Measurements from ENCODE around the gene SREBF2.
"Not testable (repeated sequence)": the region's sequence is repeated elsewhere in the genome, so short reads cannot be mapped to it uniquely, and the experiment has no call there.

SREBF2 gene

DNA sequence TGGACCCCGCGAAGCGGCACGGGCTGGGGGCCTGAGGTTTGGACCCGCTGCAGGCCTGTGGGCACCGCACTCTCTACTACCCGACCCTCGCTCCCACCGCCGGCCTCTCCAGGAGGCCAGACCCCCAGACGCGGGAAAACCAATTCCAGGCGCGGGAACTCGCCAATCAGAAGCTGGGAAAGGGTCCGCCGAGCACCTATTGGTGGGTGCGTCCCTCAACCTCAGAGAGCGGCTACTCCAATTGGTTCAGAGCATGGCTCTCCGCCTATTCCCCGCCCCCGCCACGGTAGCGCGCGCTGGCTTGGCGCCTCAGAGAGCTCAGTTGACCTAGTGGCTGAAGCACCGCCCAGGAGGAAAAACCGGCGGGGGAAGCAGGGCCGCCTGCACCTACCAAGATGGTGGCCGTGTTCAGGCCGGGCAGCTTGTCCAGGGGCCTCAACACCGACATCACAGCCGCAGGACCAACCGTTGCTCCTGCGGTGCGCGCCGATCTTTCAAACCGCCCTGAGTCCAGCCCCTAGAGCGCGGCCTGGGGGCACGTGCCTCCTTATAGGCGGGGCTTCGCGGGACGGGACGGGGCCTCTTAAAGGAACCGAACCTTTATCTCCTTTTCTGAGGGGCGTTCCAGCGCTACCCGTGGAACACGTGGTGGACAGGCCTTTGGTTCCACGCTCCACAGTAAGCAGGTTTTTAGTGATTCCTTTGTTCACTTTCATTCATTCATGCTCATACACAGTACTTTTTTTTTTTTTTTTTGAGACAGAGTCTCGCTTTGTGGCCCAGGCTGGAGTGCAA, 113.9 kb downstream of the SREBF2 start, which contains the start of gene CENPM:
Gene CENPM, minus strand, starts transcription at position 524 of the 795 bp plus-strand sequence. Its CDS starts 76 bp downstream, at position 448.
- DNase-seq (ENCODE audit: insufficient read length, low spot score) = peak; percentile 70
- no peak; the same call in 1 of the 2 replicates for TF ChIP-seq POLR2A (IDR thresholded peaks at IDR 0.05; ENCODE audit: low read depth, low read length)
- peak; percentile 84 for FAIRE-seq

DNA sequence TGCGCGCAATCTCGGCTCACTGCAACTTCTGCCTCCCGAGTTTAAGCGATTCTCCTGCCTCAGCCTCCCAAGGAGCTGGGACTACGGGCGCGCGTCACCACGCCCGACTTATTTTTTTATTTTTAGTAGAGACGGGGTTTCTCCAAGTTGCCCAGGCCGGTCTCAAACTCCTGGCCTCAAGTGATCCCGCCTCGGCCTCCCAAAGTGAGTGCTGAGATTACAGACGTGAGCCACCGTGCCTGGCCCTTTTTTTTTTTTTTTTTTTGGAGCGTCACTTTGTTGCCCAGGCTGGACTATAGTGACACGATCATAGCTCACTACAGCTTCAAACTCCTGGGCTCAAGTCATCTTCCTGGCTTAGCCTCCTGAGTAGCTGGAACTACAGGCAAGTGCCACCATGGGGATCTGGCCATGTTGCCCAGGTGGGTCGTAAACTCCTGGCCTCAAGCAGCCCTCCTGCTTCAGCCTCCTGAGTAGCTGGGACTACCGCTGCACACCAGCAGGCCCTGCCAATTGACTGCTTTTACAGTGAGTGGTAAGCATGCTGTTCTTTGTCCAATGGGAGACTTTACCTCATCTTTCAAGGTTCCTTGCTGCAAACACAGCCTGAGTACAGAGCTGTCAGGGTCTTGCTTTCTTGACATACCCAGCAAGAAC, 114.6 kb downstream of the SREBF2 start:
- FAIRE-seq (no peak), DNase-seq (ENCODE audit: insufficient read length, low spot score) (no peak)
- TF ChIP-seq POLR2A (IDR thresholded peaks at IDR 0.05; ENCODE audit: low read depth, low read length) = no peak

DNA sequence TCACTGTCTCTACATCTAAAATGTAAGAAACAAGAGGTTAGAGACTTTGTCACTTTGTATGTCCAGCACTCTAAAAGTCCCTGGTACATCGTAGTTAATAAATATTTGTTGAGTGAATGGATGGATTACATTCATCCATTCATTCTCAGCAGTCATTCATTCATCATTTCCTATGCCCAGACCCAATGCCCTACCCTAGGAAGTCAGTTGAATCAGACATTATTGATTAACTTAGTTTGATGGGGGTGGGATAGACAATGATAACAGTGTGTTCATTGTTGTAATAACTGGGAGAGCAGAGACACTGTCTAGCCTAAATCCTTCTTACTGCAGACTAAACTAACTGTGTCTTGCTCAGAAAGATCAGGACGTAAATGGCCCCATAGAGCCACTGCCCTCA, 115.2 kb downstream of the SREBF2 start:
- no peak for DNase-seq (ENCODE audit: insufficient read length, low spot score)
- no peak for TF ChIP-seq POLR2A (IDR thresholded peaks at IDR 0.05; ENCODE audit: low read depth, low read length)
- no peak for FAIRE-seq

DNA sequence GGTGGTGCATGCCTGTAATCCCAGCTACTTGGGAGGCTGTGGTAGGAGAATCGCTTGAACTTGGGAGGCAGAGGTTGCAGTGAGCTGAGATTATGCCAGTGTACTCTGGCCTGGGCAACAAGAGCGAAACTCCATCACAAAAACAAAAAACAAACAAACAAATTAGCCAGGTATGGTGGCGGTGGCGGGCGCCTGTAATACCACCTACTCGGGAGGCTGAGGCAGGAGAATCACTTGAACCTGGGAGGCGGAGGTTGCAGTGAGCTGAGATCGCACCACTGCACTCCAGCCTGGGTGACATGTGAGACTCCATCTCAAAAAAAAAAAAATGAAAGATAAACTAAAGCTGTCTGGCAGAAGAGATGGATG, 116.0 kb downstream of the SREBF2 start:
- not testable (repeated sequence) for DNase-seq (ENCODE audit: insufficient read length, low spot score); FAIRE-seq

DNA sequence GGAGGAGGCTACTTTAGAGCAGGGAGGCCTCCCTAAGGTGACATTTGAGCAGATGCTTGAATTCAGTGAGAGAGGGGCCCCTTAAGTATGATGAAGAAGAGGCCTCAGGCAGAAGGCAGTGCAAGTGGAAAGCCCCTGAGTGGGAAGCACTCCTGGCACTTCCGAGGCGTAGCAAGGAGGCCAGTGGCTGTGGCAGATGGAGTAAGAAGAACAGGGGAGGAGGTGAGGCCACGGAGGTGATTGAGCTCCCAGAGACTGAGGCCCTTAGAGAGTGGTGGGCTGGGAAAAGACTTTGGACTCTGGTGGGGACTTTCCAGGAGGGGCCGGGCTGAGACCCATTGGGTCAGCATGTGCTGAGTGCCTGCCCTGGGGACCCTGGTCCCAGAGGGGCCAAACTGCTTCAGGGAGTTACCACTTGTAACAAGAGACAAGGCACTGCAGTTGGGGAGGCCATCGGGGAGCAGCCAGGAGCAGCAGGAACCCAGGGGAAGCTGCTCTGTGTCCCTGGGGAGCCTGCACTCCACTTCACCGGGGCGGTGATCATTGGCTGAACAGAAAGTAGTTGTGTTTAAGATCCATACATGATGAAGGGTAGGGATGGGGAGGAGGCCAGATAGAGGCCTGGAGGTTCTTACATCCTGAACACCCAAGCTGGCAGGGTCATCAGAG, 116.5 kb downstream of the SREBF2 start:
- no peak for FAIRE-seq
- DNase-seq (ENCODE audit: insufficient read length, low spot score) = no peak

DNA sequence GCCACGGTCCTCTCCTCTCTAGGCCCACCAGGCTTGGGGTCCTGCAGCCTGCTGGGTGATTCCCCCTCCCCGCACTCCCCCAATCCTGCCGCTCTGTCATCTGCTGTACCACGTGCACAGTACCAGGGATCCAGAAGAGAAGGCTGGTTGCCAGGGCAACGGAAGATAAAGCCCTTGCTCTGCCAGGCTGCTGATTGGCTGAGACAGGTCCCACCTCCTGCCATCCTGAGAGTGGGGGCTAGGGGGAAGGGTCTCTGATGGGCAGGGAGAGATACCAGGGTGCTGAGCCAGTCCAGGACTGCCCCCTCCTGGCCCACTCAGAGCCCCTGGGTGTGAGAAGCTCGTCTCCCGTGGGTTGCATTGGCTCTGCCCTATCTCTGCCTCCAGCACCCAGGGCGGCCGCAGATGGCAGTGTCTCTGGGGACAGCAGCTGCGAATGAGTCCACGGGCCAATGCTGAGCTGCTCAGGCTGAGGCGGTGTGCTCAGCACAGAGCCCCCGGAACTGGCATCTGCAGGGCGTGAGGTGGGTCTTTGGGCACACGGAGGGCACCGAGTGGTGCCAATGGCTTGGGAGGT, 119.1 kb downstream of the SREBF2 start, which contains the start of gene SMIM45:
Gene SMIM45, plus strand, starts transcription at position 253 of the 577 bp plus-strand sequence.
- DNase-seq (ENCODE audit: insufficient read length, low spot score) = no peak
- FAIRE-seq = no peak
- TF ChIP-seq POLR2A (IDR thresholded peaks at IDR 0.05; ENCODE audit: low read depth, low read length) = no peak

More for the DNA sequence above, 116.5 kb downstream of the SREBF2 start:
- no peak for TF ChIP-seq POLR2A (IDR thresholded peaks at IDR 0.05; ENCODE audit: low read depth, low read length)

DNA sequence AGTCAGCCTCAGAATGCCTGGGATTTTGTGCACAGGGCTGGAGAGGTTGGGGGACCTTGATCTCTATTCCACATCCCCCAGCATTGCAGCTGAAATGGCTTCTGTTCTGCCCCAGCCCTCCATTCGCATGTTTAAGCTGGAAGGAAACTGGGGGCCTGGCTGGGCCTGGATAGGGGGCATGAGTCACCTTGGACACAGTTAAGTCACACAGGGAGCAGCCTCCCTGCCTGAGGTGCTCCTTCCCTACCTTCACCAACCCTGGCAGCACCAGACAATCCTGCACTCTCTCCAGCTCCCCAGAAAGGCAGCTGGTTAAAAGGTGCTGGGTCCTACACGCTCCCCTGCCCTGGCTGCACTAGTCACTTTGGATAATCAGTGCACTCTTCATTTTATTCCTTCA, 119.8 kb downstream of the SREBF2 start:
- no peak for DNase-seq (ENCODE audit: insufficient read length, low spot score)
- TF ChIP-seq POLR2A (IDR thresholded peaks at IDR 0.05; ENCODE audit: low read depth, low read length) = no peak
- FAIRE-seq = no peak

Measured in H54 (cell line).